ENCODE data around the gene TCEA2. TPM values are rescaled to one million over a fixed set of nuclear protein-coding genes. Genes with fewer than 3 reads are reported as not detected.

TCEA2 gene
- total and polyA plus RNA-seq, 9 of the 15 experiments (the other 6 are each of a cell fraction or from before 2014, with no cell fraction given), result 1.4 to 28.7 (median 5.4) TPM

DNA sequence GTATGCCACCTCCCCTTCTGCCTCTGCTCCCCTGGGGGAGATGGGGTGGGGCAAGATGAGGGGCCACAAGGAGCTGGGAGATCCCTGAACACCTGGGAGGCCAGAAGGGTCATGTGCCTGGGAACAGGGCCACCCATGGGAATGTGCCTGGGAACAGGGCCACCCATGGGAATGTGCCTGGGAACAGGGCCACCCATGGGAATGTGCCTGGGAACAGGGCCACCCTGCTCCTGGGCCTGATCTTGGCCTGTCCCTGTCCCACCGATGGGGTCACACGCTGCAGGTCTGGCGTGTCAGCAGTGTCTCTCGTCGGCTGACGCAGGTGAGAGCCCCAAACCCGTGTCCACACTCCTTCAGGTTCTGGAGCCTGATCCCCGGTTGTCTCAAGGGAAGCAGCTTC is 12.0 kb downstream of the TCEA2 start:
- Histone ChIP-seq H3K9me1 (ENCODE audit: control insufficient read depth, insufficient read depth, low read length) (no peaks in the 10 kb centered on the region), H3K27me3 (ENCODE audit: control insufficient read depth in 2 of 2, insufficient read depth in 2 of 2, low read length in 2 of 2) (no peaks in the 10 kb centered on the region), H3K9me3 (replicated peaks; ENCODE audit: control insufficient read depth, insufficient read depth, low read depth, low read length) (no peaks in the 10 kb centered on the region), H3K4me1 (replicated peaks in 1 of 2; ENCODE audit: control insufficient read depth in 2 of 2, insufficient read depth in 2 of 2, low read length in 2 of 2) (peaks cover 13 to 82% of the 10 kb centered on the region in 2 experiments; a peak in 4 of 5 replicates), H3K79me2 (ENCODE audit: control insufficient read depth, insufficient read depth, low read length) (peaks cover 10% of the 10 kb centered on the region; the same call in 2 of the 3 replicates), H3K4me3 (no peak overlapping the region), H4K20me1 (replicated peaks; ENCODE audit: control insufficient read depth, insufficient read depth, low read length) (no peaks in the 10 kb centered on the region), H3K27ac (ENCODE audit: extremely low read depth, low read depth, low read length) (no peak overlapping the region), H3K9ac (ENCODE audit: insufficient read depth in 1 of 2, low read depth in 2 of 2, low read length in 2 of 2) (no peak overlapping the region; a peak in 1 of 4 replicates), H3K36me3 (ENCODE audit: control insufficient read depth, insufficient read depth, low read length) (peaks cover 8% of the 10 kb centered on the region; the same call in 1 of the 3 replicates), H3K4me2 (ENCODE audit: insufficient read depth, low read length) (no peak overlapping the region), H2AFZ (ENCODE audit: low read depth, low read length) (no peak overlapping the region)
- TF ChIP-seq PHB (CRISPR knock-in tag; IDR thresholded peaks at IDR 0.05), result no peak
- no peak for TF ChIP-seq SLC30A9 (CRISPR knock-in tag; IDR thresholded peaks at IDR 0.05)
- TF ChIP-seq, protein P1, sequence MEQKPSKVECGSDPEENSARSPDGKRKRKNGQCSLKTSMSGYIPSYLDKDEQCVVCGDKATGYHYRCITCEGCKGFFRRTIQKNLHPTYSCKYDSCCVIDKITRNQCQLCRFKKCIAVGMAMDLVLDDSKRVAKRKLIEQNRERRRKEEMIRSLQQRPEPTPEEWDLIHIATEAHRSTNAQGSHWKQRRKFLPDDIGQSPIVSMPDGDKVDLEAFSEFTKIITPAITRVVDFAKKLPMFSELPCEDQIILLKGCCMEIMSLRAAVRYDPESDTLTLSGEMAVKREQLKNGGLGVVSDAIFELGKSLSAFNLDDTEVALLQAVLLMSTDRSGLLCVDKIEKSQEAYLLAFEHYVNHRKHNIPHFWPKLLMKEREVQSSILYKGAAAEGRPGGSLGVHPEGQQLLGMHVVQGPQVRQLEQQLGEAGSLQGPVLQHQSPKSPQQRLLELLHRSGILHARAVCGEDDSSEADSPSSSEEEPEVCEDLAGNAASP (IDR thresholded peaks at IDR 0.05), result no peak
- no peak for TF ChIP-seq POU5F1 (IDR thresholded peaks at IDR 0.05; ENCODE audit: borderline replicate concordance, low read depth, low read length, partially characterized antibody)
- TF ChIP-seq, protein P2, sequence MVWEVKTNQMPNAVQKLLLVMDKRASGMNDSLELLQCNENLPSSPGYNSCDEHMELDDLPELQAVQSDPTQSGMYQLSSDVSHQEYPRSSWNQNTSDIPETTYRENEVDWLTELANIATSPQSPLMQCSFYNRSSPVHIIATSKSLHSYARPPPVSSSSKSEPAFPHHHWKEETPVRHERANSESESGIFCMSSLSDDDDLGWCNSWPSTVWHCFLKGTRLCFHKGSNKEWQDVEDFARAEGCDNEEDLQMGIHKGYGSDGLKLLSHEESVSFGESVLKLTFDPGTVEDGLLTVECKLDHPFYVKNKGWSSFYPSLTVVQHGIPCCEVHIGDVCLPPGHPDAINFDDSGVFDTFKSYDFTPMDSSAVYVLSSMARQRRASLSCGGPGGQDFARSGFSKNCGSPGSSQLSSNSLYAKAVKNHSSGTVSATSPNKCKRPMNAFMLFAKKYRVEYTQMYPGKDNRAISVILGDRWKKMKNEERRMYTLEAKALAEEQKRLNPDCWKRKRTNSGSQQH (CRISPR knock-in tag; IDR thresholded peaks at IDR 0.05), result no peak
- no peak for TF ChIP-seq ZNF696 (CRISPR knock-in tag; conservative IDR thresholded peaks at IDR 0.05)
- intact Hi-C loops (cut with micrococcal nuclease) (no loop called here), in situ Hi-C loops (cut with MboI) (no loop called here)
- FAIRE-seq (no peak), DNase-seq (ENCODE audit: extremely low read depth in 1 of 4, low spot score in 3 of 4) (no peak), ATAC-seq (no peak)
- CTCF ChIA-PET (ENCODE audit: low intra/inter-chr PET ratio), result no interaction called here
- BruUV-seq (replicated peaks), result no TSS peak
- POLR2A ChIA-PET, result no interaction called here
- WGBS (ENCODE audit: insufficient coverage, low coverage, missing lambda C conversion rate), result 88% methylated on average over 7 of the region's 8 CpGs
